KMS-11 (cell line): ENCODE results near the gene KY.
"Not testable (repeated sequence)": the region's sequence is repeated elsewhere in the genome, so short reads cannot be mapped to it uniquely, and the experiment has no call there.

ENCODE experiments used
- H2AFZ ChIP-seq: fragments of 200-600 bp; sonication (generic); 2 replicates; pipeline ENCODE4 v1.6.1; 2016; ENCODE audit warnings: antibody characterized with exemption, mixed run types, low read depth
- H3K27ac ChIP-seq: fragments of 200-600 bp; sonication (generic); 2 replicates; pipeline ENCODE4 v1.6.1; 2016; ENCODE audit warnings: mild to moderate bottlenecking, mixed run types
- H3K27me3 ChIP-seq: fragments of 200-600 bp; sonication (generic); 2 replicates; pipeline ENCODE4 v1.6.1; 2017; ENCODE audit warnings: mild to moderate bottlenecking, low read depth, mixed run types, moderate library complexity; ENCODE audit not compliant: insufficient read depth
- H3K36me3 ChIP-seq: fragments of 200-600 bp; sonication (generic); 2 replicates; pipeline ENCODE4 v1.6.1; 2017; ENCODE audit warnings: mild to moderate bottlenecking, mixed run types; ENCODE audit not compliant: insufficient read depth
- H3K4me1 ChIP-seq: fragments of 200-600 bp; sonication (generic); 2 replicates; pipeline ENCODE4 v1.6.1; 2016; ENCODE audit warnings: mild to moderate bottlenecking, low read depth, mixed run types; ENCODE audit not compliant: poor library complexity, severe bottlenecking
- H3K4me2 ChIP-seq: fragments of 200-600 bp; sonication (generic); 2 replicates; pipeline ENCODE4 v1.7.0; 2016; ENCODE audit warnings: mild to moderate bottlenecking, mixed run types
- H3K4me3 ChIP-seq: fragments of 200-600 bp; sonication (generic); IDR thresholded peaks from 2 replicates; pipeline ENCODE4 v1.6.1; 2017; ENCODE audit warnings: low read depth, low read length, mixed read lengths; ENCODE audit not compliant: insufficient read depth
- H3K79me2 ChIP-seq: fragments of 200-600 bp; sonication (generic); 2 replicates; pipeline ENCODE4 v1.6.1; 2016; ENCODE audit warnings: low read depth, mixed run types; ENCODE audit not compliant: insufficient read depth
- H3K9ac ChIP-seq: fragments of 200-600 bp; sonication (generic); 2 replicates; pipeline ENCODE4 v1.6.1; 2016; ENCODE audit warnings: mild to moderate bottlenecking, mixed run types
- H4K20me1 ChIP-seq: fragments of 200-600 bp; sonication (generic); 2 replicates; pipeline ENCODE4 v1.6.1; 2016; ENCODE audit warnings: mild to moderate bottlenecking, mixed run types; ENCODE audit not compliant: insufficient read depth
- CTCF ChIP-seq: fragments of 200-600 bp; sonication (generic); conservative IDR thresholded peaks from 2 replicates; pipeline ENCODE4 v1.6.1; 2017; ENCODE audit warnings: low read depth, mild to moderate bottlenecking, antibody characterized with exemption, low read length, moderate library complexity, mixed read lengths

Gene KY

DNA sequence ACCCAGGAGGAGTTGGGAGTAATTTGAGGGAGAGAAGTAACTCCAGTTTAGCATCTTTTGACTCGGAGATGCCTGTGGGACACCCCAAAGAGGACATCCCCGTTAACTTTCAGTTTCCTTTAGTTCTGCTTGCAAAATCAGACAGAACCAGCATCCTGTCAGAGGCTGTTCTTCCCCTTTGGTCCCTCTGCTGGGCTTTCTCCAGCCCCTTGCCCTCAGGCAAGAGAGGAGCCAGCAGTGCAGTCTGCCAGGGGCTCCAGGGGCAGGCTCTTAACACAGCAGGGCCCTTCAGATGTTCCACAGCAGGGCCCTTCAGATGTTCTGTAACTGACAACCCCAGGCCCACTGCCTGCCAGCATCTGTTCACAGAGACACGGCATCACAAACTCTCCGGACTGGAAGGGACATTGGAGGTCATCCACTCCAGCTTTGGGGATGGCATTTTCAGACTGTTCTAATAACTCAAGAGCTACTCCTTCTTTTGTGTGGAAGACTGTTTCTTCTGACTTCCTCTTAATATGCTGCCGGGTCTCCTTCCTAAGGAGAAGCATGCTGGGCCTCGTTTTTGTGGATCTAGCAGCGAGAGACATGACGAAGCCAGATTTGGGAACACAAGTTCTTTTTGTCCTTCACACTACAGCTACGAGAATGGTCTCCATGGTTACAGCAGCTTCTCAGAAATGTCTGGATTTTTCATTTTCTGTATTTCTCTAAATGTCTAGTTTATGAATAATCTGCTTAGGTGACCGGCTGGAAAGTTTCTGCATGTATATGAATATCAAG is 51.9 kb downstream of the KY start:
- Histone ChIP-seq H3K4me3 (no peak overlapping the region), H2AFZ (no peak overlapping the region), H3K9ac (no peak overlapping the region), H3K4me1 (peaks cover 4% of the 10 kb centered on the region), H3K4me2 (no peak overlapping the region), H4K20me1 (no peaks in the 10 kb centered on the region), H3K36me3 (no peaks in the 10 kb centered on the region), H3K79me2 (no peaks in the 10 kb centered on the region), H3K27me3 (no peaks in the 10 kb centered on the region), H3K27ac (no peak overlapping the region)
- TF ChIP-seq CTCF = no peak

DNA sequence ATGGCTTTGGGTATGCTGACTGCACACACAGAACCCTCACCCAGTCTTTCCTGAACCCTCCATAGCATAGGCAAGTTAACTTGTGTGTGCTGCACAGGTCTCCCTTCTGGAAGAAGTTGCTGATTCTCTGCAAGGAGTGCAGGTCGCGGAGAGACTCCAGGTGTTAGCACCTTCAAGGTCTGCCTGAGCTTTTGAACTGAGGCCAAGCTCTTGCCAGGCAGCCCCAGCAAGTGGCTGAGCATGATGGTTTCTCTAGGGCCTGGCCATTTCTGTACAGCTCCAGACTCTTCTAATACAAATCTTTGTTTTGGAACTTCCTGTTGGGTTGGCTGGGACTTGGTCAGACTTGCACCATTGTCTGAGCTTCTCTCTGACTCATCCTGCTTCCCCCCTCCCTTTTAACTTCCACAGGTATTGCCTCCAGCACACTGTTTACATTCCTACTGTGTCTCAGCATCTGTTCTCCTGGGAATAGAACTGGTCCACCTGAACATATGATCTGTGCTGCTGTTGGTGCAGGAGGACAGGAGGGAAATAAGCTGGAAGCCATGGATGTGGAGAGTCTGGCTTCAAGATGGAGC is 53.3 kb downstream of the KY start:
- no peak for TF ChIP-seq CTCF

GRCh38 chr3:134594986-134595385 is 55.8 kb downstream of the KY start:
- not testable (repeated sequence) for H3K4me1 ChIP-seq, H3K9ac ChIP-seq, H3K36me3 ChIP-seq, H3K79me2 ChIP-seq, H2AFZ ChIP-seq, H3K4me2 ChIP-seq, H3K4me3 ChIP-seq, H4K20me1 ChIP-seq, H3K27me3 ChIP-seq, H3K27ac ChIP-seq

More for the DNA sequence above, 53.3 kb downstream of the KY start:
- Histone ChIP-seq H3K9ac (no peak overlapping the region), H3K27ac (no peak overlapping the region), H3K79me2 (no peaks in the 10 kb centered on the region), H3K4me2 (no peak overlapping the region), H3K27me3 (no peaks in the 10 kb centered on the region), H2AFZ (no peak overlapping the region), H3K4me1 (peaks cover 4% of the 10 kb centered on the region), H3K36me3 (no peaks in the 10 kb centered on the region), H3K4me3 (no peak overlapping the region), H4K20me1 (no peaks in the 10 kb centered on the region)

- Histone ChIP-seq H3K27me3 (no peaks in the 10 kb centered on the region), H3K36me3 (no peaks in the 10 kb centered on the region), H3K4me1 (no peaks in the 10 kb centered on the region), H3K4me2 (no peak overlapping the region), H4K20me1 (no peaks in the 10 kb centered on the region), H2AFZ (no peak overlapping the region), H3K27ac (no peak overlapping the region), H3K79me2 (no peaks in the 10 kb centered on the region), H3K4me3 (no peak overlapping the region), H3K9ac (no peak overlapping the region)
- TF ChIP-seq CTCF = no peak
Observed at GRCh38 chr3:134594331-134594741, 56.5 kb downstream of the KY start.

DNA sequence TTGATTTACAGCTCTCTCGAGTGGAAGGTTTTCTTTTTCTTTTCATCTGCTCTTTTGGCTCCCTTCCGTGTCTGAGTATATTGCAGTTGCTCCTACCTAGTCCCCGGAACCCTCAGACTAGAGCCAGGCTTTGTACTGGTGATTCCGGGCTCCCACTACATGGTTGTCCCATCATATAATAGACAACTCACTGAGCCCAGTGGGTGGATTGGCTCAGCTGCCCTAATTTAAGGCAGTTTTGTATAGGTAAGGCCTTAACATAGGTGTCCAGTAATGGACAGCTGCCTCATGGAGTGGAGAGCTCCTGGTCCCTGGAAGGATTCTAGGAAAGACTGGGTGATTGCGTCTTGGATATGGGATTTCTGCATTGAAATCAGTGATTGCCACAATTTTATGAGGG is 58.0 kb downstream of the KY start:
- TF ChIP-seq CTCF = no peak
- Histone ChIP-seq H3K4me3 (no peak overlapping the region), H2AFZ (no peak overlapping the region), H3K4me2 (no peak overlapping the region), H3K36me3 (no peaks in the 10 kb centered on the region), H3K27me3 (no peaks in the 10 kb centered on the region), H3K4me1 (no peaks in the 10 kb centered on the region), H3K79me2 (no peaks in the 10 kb centered on the region), H3K27ac (no peak overlapping the region), H3K9ac (no peak overlapping the region), H4K20me1 (no peaks in the 10 kb centered on the region)
